IgD-negative memory B cell (primary cell): ENCODE measurements around the gene DCAF11. TPM values are rescaled to one million over a fixed set of nuclear protein-coding genes. Genes with fewer than 3 reads are reported as not detected.

Source experiments
- H3K27ac Mint-ChIP-seq, 3 donors: one replicate each; pipeline ENCODE4 v1.8.0; 2020 to 2022; ENCODE audit warnings: mild to moderate bottlenecking in 3 of 3, mixed read lengths in 3 of 3, moderate library complexity in 1 of 3
- H3K27me3 Mint-ChIP-seq: one replicate; pipeline ENCODE4 v1.8.0; 2021; ENCODE audit warnings: mixed read lengths
- H3K36me3 Mint-ChIP-seq: one replicate; pipeline ENCODE4 v1.8.0; 2020; ENCODE audit warnings: mild to moderate bottlenecking, mixed read lengths
- H3K4me1 Mint-ChIP-seq, 3 donors: one replicate each; pipeline ENCODE4 v1.8.0; 2020 to 2022; ENCODE audit warnings: mixed read lengths in 3 of 3, mild to moderate bottlenecking in 1 of 3
- H3K4me3 Mint-ChIP-seq, 4 donors: one replicate each; pipeline ENCODE4 v1.8.0; 2020 to 2022; ENCODE audit warnings: mild to moderate bottlenecking in 4 of 4, mixed read lengths in 4 of 4, moderate library complexity in 3 of 4
- H3K9me3 Mint-ChIP-seq, 3 donors: one replicate each; pipeline ENCODE4 v1.8.0; 2020 to 2021; ENCODE audit warnings: mixed read lengths in 3 of 3, mild to moderate bottlenecking in 1 of 3
- polyA plus RNA-seq: library from polyadenylated mRNA; unstranded; fragments of 300-500 nt; fragmentation: Illumina TruSeq; gene quantifications from one replicate; pipeline ENCODE4 v1.2.3, GENCODE V29; 2021

Gene DCAF11
- polyA plus RNA-seq, 1 donor from 2014 or later, result 74.5 TPM

- H3K27ac Mint-ChIP-seq, result peak overlapping the region in 2 of 3 donors; percentile 1 to 34
Measured at GRCh38 chr14:24074625-24075484, 39.7 kb upstream of the DCAF11 start.

DNA sequence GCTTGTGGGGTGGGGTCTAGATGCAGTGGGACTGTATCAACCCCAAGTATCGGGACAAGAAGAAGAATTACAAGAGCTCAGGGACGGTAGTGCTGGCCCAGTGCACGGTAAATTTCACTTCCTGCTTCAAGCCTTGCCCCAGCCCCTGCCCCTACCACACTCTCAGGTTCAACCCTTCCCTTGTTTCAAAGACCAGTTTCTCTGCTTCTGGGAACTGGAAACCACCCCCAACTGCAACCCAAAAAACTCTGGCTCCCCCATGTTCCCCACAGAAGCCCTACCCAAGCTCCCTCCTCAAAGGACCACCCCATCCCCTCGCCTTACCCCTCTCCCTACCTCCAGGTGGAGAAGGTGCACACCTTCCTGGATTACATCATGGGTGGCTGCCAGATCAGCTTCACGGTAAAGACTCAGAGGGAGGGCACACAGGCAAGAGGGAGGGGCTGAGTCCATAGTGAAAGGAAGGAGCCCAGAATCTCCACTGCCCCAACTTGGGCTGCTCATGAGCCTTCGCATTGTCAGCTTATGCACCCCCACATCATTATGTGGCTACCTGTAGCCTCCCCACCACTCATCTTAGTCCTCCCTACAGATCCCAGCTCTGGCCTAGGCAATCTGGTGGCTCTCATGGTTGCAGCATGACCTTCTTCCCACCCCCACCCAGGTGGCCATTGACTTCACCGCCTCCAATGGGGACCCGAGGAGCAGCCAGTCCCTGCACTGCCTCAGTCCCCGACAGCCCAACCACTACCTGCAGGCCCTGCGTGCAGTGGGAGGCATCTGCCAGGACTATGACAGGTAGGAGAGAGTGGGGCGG is 38.9 kb upstream of the DCAF11 start:
- Mint-ChIP-seq H3K4me1 (peaks cover 15 to 29% (median 16%) of the 10 kb centered on the region in 3 donors), H3K4me3 (peak overlapping the region in 3 of 4 donors; percentile 8 to 71 (median 41)), H3K27me3 (no peaks in the 10 kb centered on the region), H3K27ac (peak overlapping the region; percentile 1 to 34 (median 32)), H3K36me3 (no peaks in the 10 kb centered on the region), H3K9me3 (no peaks in the 10 kb centered on the region)

More at GRCh38 chr14:24074625-24075484, 39.7 kb upstream of the DCAF11 start:
- Mint-ChIP-seq H3K4me3 (peak overlapping the region in 2 of 4 donors; percentile 8 to 71), H3K36me3 (no peaks in the 10 kb centered on the region), H3K9me3 (no peaks in the 10 kb centered on the region), H3K27me3 (no peaks in the 10 kb centered on the region), H3K4me1 (peaks cover 6 to 22% (median 10%) of the 10 kb centered on the region in 3 donors)

- H3K27ac Mint-ChIP-seq, result no peak overlapping the region
- H3K27me3 Mint-ChIP-seq, result no peaks in the 10 kb centered on the region
- no peak overlapping the region for H3K4me3 Mint-ChIP-seq
- peaks cover 16 to 30% (median 19%) of the 10 kb centered on the region in 3 donors for H3K4me1 Mint-ChIP-seq
- no peaks in the 10 kb centered on the region for H3K36me3 Mint-ChIP-seq
- H3K9me3 Mint-ChIP-seq, result no peaks in the 10 kb centered on the region
Measured at GRCh38 chr14:24076302-24076601, 38.3 kb upstream of the DCAF11 start.

DNA sequence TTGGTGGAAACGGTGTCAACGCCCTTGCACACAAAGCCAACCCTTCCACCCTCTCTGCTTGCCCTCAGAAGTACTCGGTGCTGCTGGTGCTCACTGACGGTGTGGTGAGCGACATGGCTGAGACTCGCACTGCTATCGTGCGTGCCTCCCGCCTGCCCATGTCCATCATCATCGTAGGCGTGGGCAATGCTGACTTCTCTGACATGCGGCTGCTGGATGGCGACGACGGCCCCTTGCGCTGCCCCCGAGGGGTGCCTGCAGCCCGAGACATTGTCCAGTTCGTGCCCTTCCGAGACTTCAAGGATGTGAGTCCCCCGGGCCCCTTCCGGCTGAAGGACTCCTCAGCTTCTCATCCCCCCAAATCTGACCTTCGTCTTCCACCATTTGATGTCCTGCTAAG is 37.5 kb upstream of the DCAF11 start:
- Mint-ChIP-seq H3K36me3 (no peaks in the 10 kb centered on the region), H3K9me3 (no peaks in the 10 kb centered on the region), H3K4me1 (peaks cover 16 to 33% (median 23%) of the 10 kb centered on the region in 3 donors), H3K4me3 (peak overlapping the region in 1 of 4 donors; percentile 20), H3K27me3 (no peaks in the 10 kb centered on the region), H3K27ac (peak overlapping the region in 1 of 3 donors; percentile 25)

- H3K36me3 Mint-ChIP-seq, result no peaks in the 10 kb centered on the region
- no peaks in the 10 kb centered on the region for H3K27me3 Mint-ChIP-seq
- no peaks in the 10 kb centered on the region for H3K9me3 Mint-ChIP-seq
- H3K4me1 Mint-ChIP-seq, result peaks cover 16 to 34% (median 24%) of the 10 kb centered on the region in 3 donors
- H3K4me3 Mint-ChIP-seq, result peak overlapping the region in 2 of 4 donors; percentile 12 to 23
- H3K27ac Mint-ChIP-seq, result peak overlapping the region in 2 of 3 donors; percentile 22 to 62
Measured at GRCh38 chr14:24078146-24078545, 36.4 kb upstream of the DCAF11 start.

DNA sequence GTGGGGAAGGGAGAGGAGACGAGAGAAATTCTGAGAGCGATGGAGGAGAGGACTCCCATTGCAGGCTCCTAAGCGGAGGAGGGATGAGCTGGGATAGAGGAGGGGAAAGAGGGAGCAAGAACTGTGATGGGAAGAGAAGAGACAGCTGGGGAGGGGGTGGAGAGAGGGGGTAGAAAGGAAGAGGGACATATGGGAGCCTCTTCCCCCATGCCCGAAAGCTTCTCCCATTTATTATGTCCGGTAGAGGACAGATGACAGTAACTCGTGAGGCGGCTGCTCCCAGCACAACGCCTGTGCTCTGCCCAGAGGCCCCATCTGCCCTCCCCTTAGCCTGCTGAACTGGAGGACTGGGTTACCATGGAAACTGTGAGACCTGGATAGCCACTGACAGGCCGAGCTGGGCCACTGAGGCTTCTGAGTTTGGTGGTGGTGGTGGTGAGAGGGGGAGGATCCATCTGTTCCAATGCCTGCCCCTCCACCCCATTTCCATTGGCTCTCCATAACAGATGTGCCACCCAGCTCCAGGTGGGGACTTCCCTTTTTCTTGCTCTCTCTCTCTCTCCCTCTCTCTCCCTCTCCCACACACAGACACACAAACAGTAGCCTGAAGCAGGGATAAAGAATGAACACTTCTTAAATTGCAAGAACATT is 35.0 kb upstream of the DCAF11 start:
- Mint-ChIP-seq H3K27ac (peak overlapping the region in 2 of 3 donors; percentile 76 to 89), H3K9me3 (no peaks in the 10 kb centered on the region), H3K36me3 (no peaks in the 10 kb centered on the region), H3K4me3 (peak overlapping the region in 3 of 4 donors; percentile 17 to 86 (median 83)), H3K4me1 (peaks cover 24 to 33% (median 25%) of the 10 kb centered on the region in 3 donors), H3K27me3 (no peaks in the 10 kb centered on the region)

DNA sequence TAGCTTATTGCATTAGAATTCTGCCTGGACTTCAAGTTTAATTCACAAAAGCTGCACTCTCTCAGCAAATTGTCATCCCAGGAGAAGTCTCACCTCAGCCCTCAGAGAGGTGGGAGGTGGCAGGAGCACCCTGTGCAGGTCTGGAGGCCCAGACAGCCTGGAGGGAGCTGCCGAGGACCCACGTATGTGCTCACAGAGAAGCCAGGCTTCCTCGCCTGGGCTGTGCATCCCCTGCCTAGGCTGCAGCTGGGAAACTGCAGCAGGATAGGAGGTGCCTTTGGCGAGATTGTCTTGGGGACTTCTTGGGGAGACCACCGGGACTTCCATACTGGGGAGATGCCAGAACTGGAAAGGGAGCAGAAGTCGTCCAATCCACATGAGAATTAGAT is 34.4 kb upstream of the DCAF11 start:
- Mint-ChIP-seq H3K27ac (peak overlapping the region in 2 of 3 donors; percentile 76 to 89), H3K4me3 (peak overlapping the region; percentile 37 to 85 (median 72)), H3K9me3 (no peaks in the 10 kb centered on the region), H3K4me1 (peaks cover 22 to 31% (median 25%) of the 10 kb centered on the region in 3 donors), H3K27me3 (no peaks in the 10 kb centered on the region), H3K36me3 (no peaks in the 10 kb centered on the region)

GRCh38 chr14:24080888-24081738 is 33.5 kb upstream of the DCAF11 start:
- Mint-ChIP-seq H3K4me3 (peak overlapping the region; percentile 83 to 94 (median 88)), H3K4me1 (peaks cover 15 to 26% (median 25%) of the 10 kb centered on the region in 3 donors), H3K36me3 (no peaks in the 10 kb centered on the region), H3K27ac (peak overlapping the region; percentile 76 to 95 (median 94)), H3K27me3 (no peaks in the 10 kb centered on the region), H3K9me3 (no peaks in the 10 kb centered on the region)

DNA sequence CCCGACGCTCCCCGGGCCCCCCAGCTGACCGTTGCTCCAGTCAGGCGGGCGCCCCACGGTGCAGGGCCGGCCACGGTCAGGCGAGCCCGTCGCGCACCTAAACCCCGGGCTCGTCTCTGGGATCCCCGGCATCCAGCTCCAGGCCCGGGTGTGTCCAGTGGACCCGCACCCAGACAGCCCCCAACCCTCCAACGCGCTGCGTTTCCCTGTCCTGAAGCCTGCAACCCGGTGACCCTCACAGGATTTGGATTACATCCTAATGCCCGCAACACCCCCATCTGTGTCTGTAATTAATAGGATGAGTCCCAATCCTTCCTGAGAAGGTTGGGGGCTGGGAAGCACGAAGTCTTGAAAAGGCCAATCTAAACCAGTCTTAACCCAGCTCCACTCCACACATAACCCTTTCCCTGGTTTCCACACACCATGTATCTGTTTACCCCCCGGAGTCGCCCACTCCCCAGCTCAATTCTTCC is 32.8 kb upstream of the DCAF11 start:
- Mint-ChIP-seq H3K4me3 (peak overlapping the region; percentile 83 to 94 (median 88)), H3K4me1 (peaks cover 15 to 25% (median 23%) of the 10 kb centered on the region in 3 donors), H3K27ac (peak overlapping the region; percentile 76 to 94 (median 86)), H3K9me3 (no peaks in the 10 kb centered on the region), H3K36me3 (no peaks in the 10 kb centered on the region), H3K27me3 (no peaks in the 10 kb centered on the region)

- H3K9me3 Mint-ChIP-seq, result no peaks in the 10 kb centered on the region
Measured at GRCh38 chr14:24082411-24083080, 32.0 kb upstream of the DCAF11 start.

DNA sequence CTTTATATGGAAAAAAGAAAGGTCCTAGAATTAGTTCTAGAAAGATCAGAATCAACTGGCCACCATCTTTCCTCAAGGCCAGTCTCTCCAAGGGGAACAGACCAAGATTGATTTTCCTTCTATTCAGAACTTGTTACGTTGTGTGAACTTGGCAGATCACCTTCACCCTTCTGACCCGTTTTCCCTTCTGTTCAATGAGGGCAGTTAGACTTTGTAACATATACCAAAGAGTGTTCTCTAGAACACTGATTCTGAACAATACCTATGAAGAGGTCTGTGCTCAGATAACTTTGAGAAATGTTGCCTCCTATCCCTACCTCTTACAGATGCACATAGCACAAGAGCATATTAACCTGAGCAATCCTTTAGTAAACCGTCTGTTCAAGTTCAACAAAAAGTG is 31.1 kb upstream of the DCAF11 start:
- peak overlapping the region in 2 of 4 donors; percentile 41 to 79 for H3K4me3 Mint-ChIP-seq
- H3K9me3 Mint-ChIP-seq, result no peaks in the 10 kb centered on the region
- H3K36me3 Mint-ChIP-seq, result no peaks in the 10 kb centered on the region
- H3K27me3 Mint-ChIP-seq, result no peaks in the 10 kb centered on the region
- H3K27ac Mint-ChIP-seq, result peak overlapping the region in 2 of 3 donors; percentile 77 to 80
- peaks cover 15 to 25% (median 21%) of the 10 kb centered on the region in 3 donors for H3K4me1 Mint-ChIP-seq

More at GRCh38 chr14:24082411-24083080, 32.0 kb upstream of the DCAF11 start:
- Mint-ChIP-seq H3K36me3 (no peaks in the 10 kb centered on the region), H3K27me3 (no peaks in the 10 kb centered on the region), H3K4me3 (peak overlapping the region; percentile 83 to 94 (median 88)), H3K4me1 (peaks cover 15 to 25% (median 23%) of the 10 kb centered on the region in 3 donors), H3K27ac (peak overlapping the region in 2 of 3 donors; percentile 76 to 94)

GRCh38 chr14:24084440-24084839 is 30.1 kb upstream of the DCAF11 start:
- Mint-ChIP-seq H3K27ac (no peak overlapping the region), H3K4me3 (peak overlapping the region in 1 of 4 donors; percentile 79), H3K9me3 (no peaks in the 10 kb centered on the region), H3K36me3 (no peaks in the 10 kb centered on the region), H3K27me3 (no peaks in the 10 kb centered on the region), H3K4me1 (peaks cover 13 to 25% (median 20%) of the 10 kb centered on the region in 3 donors)

DNA sequence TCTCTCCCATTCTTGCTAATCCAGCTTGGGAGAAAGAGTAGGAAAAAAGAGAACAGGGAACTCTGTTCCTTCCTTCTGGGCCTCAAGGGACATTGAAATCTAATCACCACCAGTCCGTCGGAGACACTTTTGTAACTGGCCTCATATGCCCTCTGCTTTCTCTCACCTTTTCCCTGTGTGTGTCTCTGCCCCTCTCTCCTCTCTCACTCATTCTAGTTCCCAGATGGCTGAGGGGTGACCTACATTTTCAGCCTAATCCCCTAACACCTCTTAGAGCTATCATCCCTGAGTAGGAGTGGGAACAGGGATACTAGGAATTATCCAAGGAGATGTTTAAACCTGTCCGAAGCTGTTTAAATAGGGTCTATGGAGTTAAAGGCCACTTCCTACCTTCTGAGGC is 29.4 kb upstream of the DCAF11 start:
- Mint-ChIP-seq H3K4me1 (peaks cover 12 to 24% (median 20%) of the 10 kb centered on the region in 3 donors), H3K27me3 (no peaks in the 10 kb centered on the region), H3K36me3 (no peaks in the 10 kb centered on the region), H3K9me3 (no peaks in the 10 kb centered on the region), H3K4me3 (peak overlapping the region in 1 of 4 donors; percentile 69), H3K27ac (no peak overlapping the region)
